ENCODE measurements around the gene RNF224. TPM values are rescaled to one million over a fixed set of nuclear protein-coding genes. Genes with fewer than 3 reads are reported as not detected.
A peak's percentile ranks its signal among the peaks of the same experiment; 100 is the strongest.

RNF224 gene
- total and polyA plus RNA-seq, 2 of the 13 experiments (the other 11 are each of a cell fraction or from before 2014, with no cell fraction given): 0.09 TPM; not detected in 1

DNA sequence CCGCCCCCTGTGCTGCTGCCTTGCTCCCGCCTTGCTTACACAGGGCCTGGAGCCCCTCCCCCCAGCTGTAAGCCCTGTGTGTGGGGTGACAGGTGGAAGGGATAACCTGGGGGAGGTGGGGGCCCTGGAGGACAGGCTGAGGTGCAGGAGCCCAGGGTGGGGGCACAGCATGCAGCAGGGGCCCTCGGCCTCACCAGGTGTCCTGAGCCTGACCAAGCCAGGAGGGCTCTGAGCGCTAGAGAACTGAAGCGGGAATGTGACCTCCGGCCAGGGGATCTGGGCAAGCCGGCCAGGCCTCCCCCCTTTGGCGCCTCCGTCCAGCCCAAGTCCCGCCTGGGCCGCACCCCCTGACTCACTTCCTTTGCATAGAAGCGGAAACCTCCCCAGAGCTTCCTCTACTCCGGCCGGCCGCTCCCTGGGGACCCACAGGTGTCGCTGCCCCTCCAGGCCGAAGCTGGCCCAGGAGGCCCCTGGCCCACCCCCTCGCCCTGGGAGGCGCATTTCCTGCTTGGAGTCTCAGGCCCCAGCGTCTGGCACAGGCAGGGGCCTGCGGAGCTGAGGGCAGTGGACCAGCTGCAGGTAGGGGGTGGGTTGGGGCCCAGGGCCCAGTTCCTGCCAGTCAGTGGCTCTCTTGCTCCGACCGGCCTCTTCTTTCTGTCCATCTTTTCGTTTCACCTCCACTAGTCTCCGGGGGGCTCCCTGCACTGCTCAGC is 50.2 kb downstream of the RNF224 start, which contains the start of gene TOR4A (continued):
- TF ChIP-seq, protein P1, sequence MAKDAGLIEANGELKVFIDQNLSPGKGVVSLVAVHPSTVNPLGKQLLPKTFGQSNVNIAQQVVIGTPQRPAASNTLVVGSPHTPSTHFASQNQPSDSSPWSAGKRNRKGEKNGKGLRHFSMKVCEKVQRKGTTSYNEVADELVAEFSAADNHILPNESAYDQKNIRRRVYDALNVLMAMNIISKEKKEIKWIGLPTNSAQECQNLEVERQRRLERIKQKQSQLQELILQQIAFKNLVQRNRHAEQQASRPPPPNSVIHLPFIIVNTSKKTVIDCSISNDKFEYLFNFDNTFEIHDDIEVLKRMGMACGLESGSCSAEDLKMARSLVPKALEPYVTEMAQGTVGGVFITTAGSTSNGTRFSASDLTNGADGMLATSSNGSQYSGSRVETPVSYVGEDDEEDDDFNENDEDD (CRISPR knock-in tag; IDR thresholded peaks at IDR 0.05; ENCODE audit: borderline replicate concordance): peak; percentile 73; the same call in 1 of the 2 replicates
- TF ChIP-seq MBD4 (IDR thresholded peaks at IDR 0.05; ENCODE audit: borderline replicate concordance, low read length) (no peak), MAFG (CRISPR knock-in tag; IDR thresholded peaks at IDR 0.05) (no peak), ZNF816 (CRISPR knock-in tag; IDR thresholded peaks at IDR 0.05; ENCODE audit: borderline replicate concordance) (no peak), POLR2A (IDR thresholded peaks at IDR 0.05; ENCODE audit: insufficient read depth in 1 of 2, low read depth in 2 of 2, low read length in 2 of 2) (peak in 1 of 2 experiments; percentile 85; a peak in 2 of 4 replicates), ZNF619 (CRISPR knock-in tag; IDR thresholded peaks at IDR 0.05) (peak; percentile 74; the same call in 1 of the 2 replicates), ZKSCAN8 (CRISPR knock-in tag; IDR thresholded peaks at IDR 0.05; ENCODE audit: borderline replicate concordance) (0 out of 2 replicates have a peak, but pooled peaks have one; percentile 38), SIN3B (IDR thresholded peaks at IDR 0.05; ENCODE audit: low read length) (no peak), SAFB2 (CRISPR knock-in tag; IDR thresholded peaks at IDR 0.05; ENCODE audit: borderline replicate concordance, low read depth) (peak; percentile 47; the same call in 1 of the 2 replicates), NR2F6 (IDR thresholded peaks at IDR 0.05) (peak; percentile 18; the same call in 1 of the 2 replicates), NR2F6 (CRISPR knock-in tag; IDR thresholded peaks at IDR 0.05) (peak; percentile 15; the same call in 1 of the 2 replicates), PLRG1 (conservative IDR thresholded peaks at IDR 0.05) (no peak), GATA4 (IDR thresholded peaks at IDR 0.05; ENCODE audit: borderline replicate concordance, low read depth) (0 out of 2 replicates have a peak, but pooled peaks have one; percentile 55), HNRNPK (IDR thresholded peaks at IDR 0.05; ENCODE audit: low read depth, low read length, poor library complexity, severe bottlenecking) (no peak), MXI1 (IDR thresholded peaks at IDR 0.05; ENCODE audit: borderline replicate concordance, low read depth, low read length) (peak; percentile 81; the same call in 2 of the 3 replicates), ZNF574 (CRISPR knock-in tag; IDR thresholded peaks at IDR 0.05) (peak; percentile 84), ZNF484 (CRISPR knock-in tag; IDR thresholded peaks at IDR 0.05; ENCODE audit: borderline replicate concordance, low read depth) (no peak), SSRP1 (CRISPR knock-in tag; IDR thresholded peaks at IDR 0.05) (no peak; the same call in 1 of the 2 replicates), SOX13 (IDR thresholded peaks at IDR 0.05) (no peak), SOX13 (CRISPR knock-in tag; conservative IDR thresholded peaks at IDR 0.05 in 1 of 2, IDR thresholded peaks at IDR 0.05 in 1 of 2) (peak in 1 of 2 experiments; percentile 52; a peak in 2 of 4 replicates), ELF4 (CRISPR knock-in tag; IDR thresholded peaks at IDR 0.05; ENCODE audit: borderline replicate concordance) (peak; percentile 78; the same call in 1 of the 2 replicates), ZNF253 (CRISPR knock-in tag; IDR thresholded peaks at IDR 0.05; ENCODE audit: borderline replicate concordance) (no peak)
- TF ChIP-seq, protein P2, sequence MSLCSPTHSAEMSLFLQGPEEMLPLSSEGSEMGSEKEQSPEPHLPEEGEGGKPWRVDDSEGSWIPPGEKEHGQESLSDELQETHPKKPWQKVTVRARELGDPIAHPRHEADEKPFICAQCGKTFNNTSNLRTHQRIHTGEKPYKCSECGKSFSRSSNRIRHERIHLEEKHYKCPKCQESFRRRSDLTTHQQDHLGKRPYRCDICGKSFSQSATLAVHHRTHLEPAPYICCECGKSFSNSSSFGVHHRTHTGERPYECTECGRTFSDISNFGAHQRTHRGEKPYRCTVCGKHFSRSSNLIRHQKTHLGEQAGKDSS (CRISPR knock-in tag; IDR thresholded peaks at IDR 0.05; ENCODE audit: borderline replicate concordance, low read depth): peak; percentile 68; the same call in 1 of the 2 replicates
- TF ChIP-seq, protein P3, sequence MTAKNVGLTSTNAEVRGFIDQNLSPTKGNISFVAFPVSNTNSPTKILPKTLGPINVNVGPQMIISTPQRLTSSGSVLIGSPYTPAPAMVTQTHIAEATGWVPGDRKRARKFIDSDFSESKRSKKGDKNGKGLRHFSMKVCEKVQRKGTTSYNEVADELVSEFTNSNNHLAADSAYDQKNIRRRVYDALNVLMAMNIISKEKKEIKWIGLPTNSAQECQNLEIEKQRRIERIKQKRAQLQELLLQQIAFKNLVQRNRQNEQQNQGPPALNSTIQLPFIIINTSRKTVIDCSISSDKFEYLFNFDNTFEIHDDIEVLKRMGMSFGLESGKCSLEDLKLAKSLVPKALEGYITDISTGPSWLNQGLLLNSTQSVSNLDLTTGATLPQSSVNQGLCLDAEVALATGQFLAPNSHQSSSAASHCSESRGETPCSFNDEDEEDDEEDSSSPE (CRISPR knock-in tag; IDR thresholded peaks at IDR 0.05): peak; percentile 74
